NT2/D1 (cell line): ENCODE data around the gene CLCF1.

Experiments used
- DNase-seq: peaks from one replicate; pipeline ENCODE4 v3.0.0-alpha.2; 2011; ENCODE audit warnings: low read depth, low spot score
- H3K27me3 ChIP-seq: 2 replicates; pipeline ENCODE4 v1.6.0; 2011; ENCODE audit warnings: mild to moderate bottlenecking; ENCODE audit not compliant: insufficient read length, insufficient read depth
- H3K36me3 ChIP-seq: 2 replicates; pipeline ENCODE4 v1.6.1; 2011; ENCODE audit warnings: mild to moderate bottlenecking, low read length, mixed read lengths; ENCODE audit not compliant: insufficient read depth, insufficient read length
- H3K4me1 ChIP-seq: 2 replicates; pipeline ENCODE4 v1.5.1; 2011; ENCODE audit not compliant: insufficient read depth, insufficient read length
- H3K4me3 ChIP-seq: 2 replicates; pipeline ENCODE4 v1.5.1; 2011; ENCODE audit warnings: low read depth; ENCODE audit not compliant: insufficient read length
- H3K9ac ChIP-seq: 2 replicates; pipeline ENCODE4 v1.6.0; 2011; ENCODE audit warnings: low read depth; ENCODE audit not compliant: insufficient read length
- H3K9me3 ChIP-seq: 2 replicates; pipeline ENCODE4 v1.5.1; 2011; ENCODE audit warnings: mild to moderate bottlenecking, low read length; ENCODE audit not compliant: insufficient read depth
- SUZ12 ChIP-seq: IDR thresholded peaks from 2 replicates; pipeline ENCODE4 v1.6.1; 2011; ENCODE audit not compliant: insufficient read length, insufficient read depth; ENCODE audit errors: extremely low read depth
- YY1 ChIP-seq: IDR thresholded peaks from 2 replicates; pipeline ENCODE4 v1.6.1; 2011; ENCODE audit not compliant: insufficient read length, insufficient read depth
- ZNF274 ChIP-seq: IDR thresholded peaks from 2 replicates; pipeline ENCODE4 v1.6.1; 2011; ENCODE audit warnings: mild to moderate bottlenecking, low read depth, low read length

CLCF1 gene

DNA sequence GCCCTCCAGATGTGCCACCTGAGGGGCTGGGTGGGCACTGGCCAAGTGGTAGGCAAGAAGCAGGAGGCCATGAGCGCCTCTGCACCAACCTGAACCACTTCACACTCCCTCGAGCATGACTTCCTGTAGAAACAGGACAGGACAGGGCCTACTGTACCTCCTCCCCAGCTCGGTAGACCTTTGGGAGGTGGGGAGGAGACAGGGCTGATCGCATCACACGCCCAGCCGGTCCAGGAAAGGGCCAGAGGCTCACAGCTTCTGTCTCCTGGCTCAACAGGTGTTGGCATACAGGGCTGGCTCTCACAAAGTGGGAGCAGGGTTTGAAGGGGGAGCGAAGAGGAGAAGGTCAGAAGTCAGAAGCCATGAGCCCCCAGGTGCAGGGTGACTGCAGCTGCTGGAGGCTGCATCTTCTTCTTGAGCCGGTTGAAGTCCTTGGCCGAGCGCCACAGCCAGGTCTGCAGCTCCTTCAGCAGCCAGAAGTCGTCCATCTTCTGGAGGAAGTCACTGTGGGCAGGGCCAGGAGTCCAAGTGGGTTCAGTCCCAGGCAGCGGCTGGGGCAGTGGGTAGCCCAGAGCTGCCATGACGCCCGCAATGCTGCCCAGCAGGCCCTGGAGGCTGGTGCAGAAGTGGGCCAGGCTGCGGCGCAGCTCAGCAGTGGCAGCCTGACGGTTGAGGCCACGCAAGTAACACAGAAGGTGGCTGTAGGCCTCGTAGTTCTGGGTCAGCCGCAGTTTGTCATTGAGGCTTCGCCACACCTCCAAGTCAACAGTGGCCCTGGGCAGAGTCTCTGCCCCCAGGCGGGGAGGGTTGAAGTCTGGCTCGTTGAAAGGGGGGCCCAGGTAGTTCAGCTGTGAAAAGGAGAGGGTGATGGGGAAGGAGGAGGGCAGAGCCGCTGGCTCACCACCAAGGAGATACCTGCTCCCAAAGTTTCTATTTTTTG lies 8.3 kb downstream of the CLCF1 start:
- TF ChIP-seq ZNF274 = no peak
- no peak for TF ChIP-seq SUZ12
- no peak for TF ChIP-seq YY1
- Histone ChIP-seq H3K9ac (no peak overlapping the region), H3K4me3 (no peak overlapping the region), H3K4me1 (peaks cover 2% of the 10 kb centered on the region), H3K36me3 (peaks cover 38% of the 10 kb centered on the region), H3K9me3 (no peaks in the 10 kb centered on the region), H3K27me3 (peaks cover 22% of the 10 kb centered on the region)
- no peak for DNase-seq

DNA sequence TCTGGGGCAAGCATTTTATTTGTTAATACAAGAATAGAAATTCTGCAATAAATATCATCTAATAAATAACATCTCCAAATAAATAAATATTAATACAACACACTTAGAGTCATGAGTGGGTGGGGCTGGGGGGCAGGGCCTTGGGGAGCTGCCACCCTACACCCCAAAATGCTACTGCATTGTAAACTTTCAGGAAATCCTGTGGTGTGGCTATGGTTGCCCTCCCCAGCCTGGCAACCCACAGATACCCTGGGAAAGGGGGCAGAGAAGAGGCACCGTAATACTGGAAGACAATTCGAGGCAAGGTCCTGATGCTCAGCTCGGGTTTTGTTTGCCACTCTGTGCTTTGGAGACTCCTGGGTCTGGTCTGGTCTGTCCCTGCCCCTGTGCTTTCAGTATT lies 9.2 kb downstream of the CLCF1 start:
- Histone ChIP-seq H3K4me1 (no peaks in the 10 kb centered on the region), H3K36me3 (peaks cover 33% of the 10 kb centered on the region), H3K4me3 (no peak overlapping the region), H3K9me3 (no peaks in the 10 kb centered on the region), H3K9ac (no peak overlapping the region), H3K27me3 (peaks cover 18% of the 10 kb centered on the region)
- TF ChIP-seq SUZ12 = no peak
- no peak for TF ChIP-seq ZNF274
- no peak for TF ChIP-seq YY1
- DNase-seq = no peak

DNA sequence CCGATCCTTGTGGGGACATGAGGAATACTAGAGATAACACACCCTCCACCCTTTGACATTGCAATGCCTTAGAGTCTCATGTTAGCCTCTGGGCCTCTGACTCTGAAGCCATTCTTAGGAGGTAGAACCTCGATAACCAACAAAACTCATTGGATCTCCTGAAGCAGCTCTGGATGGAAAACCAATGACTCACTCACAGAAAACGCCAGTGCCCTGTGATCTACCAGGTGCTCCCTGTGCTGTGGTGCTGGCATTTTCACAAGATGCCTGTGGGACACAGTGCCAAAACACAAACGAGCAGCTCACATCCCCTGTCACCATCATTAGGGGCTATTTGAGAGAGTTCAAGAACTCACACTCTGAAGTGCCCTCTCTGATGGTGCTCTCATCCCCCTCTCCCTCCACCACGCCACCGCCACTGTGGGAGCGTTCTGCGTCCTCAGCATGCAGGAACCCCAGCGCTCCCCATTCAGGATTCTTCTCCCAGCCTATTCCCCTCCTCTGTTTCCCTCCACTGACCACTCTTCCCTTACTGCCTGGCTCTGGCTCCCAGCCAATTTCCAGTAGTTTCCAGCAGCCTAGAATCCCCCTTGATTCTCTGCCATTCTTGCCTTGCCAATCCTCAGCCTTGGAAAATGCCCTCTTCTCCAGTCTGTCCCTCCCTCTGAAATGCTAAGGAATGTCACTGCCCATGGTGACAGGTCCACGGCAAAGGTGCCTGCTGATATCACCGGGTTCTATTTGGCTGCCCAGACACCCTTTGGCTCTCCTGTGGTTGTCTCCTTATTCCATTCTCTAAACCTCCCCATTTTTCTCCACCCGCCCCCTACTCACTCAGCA lies 15.3 kb downstream of the CLCF1 start:
- Histone ChIP-seq H3K4me3 (no peak overlapping the region), H3K4me1 (peaks cover 28% of the 10 kb centered on the region), H3K9ac (no peak overlapping the region), H3K9me3 (no peaks in the 10 kb centered on the region), H3K27me3 (peaks cover 8% of the 10 kb centered on the region), H3K36me3 (no peaks in the 10 kb centered on the region)
- DNase-seq = no peak
- TF ChIP-seq ZNF274 (no peak), YY1 (no peak), SUZ12 (no peak)

DNA sequence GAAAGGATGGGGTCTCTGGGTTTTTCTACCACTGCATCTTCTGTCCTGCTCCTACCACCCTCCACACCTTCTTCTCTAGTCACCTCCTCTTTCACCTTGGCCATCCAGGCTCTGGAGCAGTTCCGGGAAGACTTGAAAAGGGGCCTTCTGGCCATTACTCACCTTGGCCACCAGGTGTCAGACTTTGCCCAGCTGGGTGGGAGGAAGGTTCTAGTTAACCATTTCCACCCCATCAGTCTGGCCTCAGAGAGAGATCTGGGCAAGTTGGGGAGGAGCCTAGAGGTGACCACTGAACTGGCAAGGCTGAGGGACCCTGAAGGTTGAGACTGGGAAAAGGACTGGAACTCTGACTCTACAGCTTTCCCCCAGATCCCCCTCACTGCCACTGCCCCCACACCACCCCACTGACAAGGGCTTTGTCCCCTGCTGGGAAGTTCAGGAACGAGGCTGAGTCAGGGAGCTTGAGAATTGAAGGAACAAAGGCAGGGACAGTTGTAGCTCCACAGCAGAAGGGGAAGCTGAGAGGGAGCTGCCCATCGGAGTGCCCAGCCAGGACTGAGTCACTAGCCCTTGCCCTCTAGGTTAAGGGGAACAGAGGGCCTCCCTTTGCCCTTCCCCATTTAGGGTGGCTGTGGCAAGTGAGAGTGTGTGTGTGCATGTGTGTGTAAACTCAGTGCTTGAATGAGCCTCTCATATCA lies 16.4 kb downstream of the CLCF1 start:
- no peak overlapping the region for H3K4me3 ChIP-seq

DNA sequence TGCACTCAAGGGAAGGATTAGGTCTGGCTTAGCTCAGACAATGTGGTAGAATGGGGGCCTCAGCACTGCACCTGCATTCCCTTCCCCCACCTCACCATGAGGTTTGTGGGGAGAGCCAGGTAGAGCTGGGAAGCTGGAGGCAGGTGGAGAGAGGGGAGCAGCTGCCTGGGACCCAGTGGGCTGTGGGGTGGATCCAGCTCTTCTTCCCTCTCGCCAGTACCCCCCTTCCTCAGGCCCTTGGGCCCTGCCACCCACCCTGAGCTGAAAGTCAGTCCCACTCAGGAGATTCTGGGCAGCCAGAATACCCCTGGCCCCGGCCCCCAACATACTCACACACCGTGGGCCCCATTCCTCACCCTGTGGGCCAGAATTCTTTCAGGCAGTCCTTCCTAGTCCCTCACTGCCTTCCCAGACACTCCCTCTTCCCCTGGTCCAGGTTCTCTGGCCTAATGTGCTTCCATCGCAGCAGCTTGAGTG lies 17.0 kb downstream of the CLCF1 start:
- no peak for TF ChIP-seq ZNF274
- TF ChIP-seq YY1 = no peak
- no peak for TF ChIP-seq SUZ12
- peaks cover 38% of the 10 kb centered on the region for H3K4me1 ChIP-seq
- DNase-seq = no peak
- H3K4me3 ChIP-seq = no peak overlapping the region
- H3K27me3 ChIP-seq = no peaks in the 10 kb centered on the region
- H3K36me3 ChIP-seq = no peaks in the 10 kb centered on the region
- no peaks in the 10 kb centered on the region for H3K9me3 ChIP-seq
- peak overlapping the region; percentile 68 for H3K9ac ChIP-seq

More for the DNA sequence above, 16.4 kb downstream of the CLCF1 start:
- Histone ChIP-seq H3K9ac (peak overlapping the region; percentile 68), H3K4me1 (peaks cover 34% of the 10 kb centered on the region), H3K36me3 (no peaks in the 10 kb centered on the region), H3K9me3 (no peaks in the 10 kb centered on the region), H3K27me3 (peaks cover 3% of the 10 kb centered on the region)
- peak; percentile 90 for DNase-seq
- no peak for TF ChIP-seq YY1
- no peak for TF ChIP-seq ZNF274
- TF ChIP-seq SUZ12 = no peak

GRCh38 chr11:67355794-67356386 lies 17.5 kb downstream of the CLCF1 start:
- no peaks in the 10 kb centered on the region for H3K36me3 ChIP-seq
- DNase-seq = no peak
- no peaks in the 10 kb centered on the region for H3K9me3 ChIP-seq
- H3K27me3 ChIP-seq = no peaks in the 10 kb centered on the region
- H3K9ac ChIP-seq = peak overlapping the region; percentile 68
- H3K4me1 ChIP-seq = peaks cover 39% of the 10 kb centered on the region
- TF ChIP-seq ZNF274 (no peak), SUZ12 (no peak), YY1 (no peak)
- no peak overlapping the region for H3K4me3 ChIP-seq
